ENCODE data around the gene L2HGDH.

The L2HGDH gene

DNA sequence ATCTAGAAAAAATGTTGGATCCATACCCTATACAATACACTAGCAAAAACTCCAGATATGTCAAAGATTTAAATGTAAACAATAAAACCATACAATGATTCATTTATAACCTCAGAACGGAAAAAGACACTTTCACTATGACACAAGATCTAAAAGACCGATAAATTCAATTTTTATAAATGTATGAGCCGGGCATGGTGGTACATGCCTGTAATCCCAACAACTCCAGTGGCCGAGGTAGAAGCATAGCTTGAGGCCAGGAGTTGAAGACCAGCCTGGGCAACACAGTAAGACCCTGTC, 78.1 kb downstream of the L2HGDH start:
- H3K9me3 ChIP-seq, result no peaks in the 10 kb centered on the region
- H3K27me3 ChIP-seq, result no peaks in the 10 kb centered on the region
- no peak overlapping the region for H3K4me3 ChIP-seq (ENCODE audit: low read depth, low read length)
- DNase-seq, result no peak
- no peaks in the 10 kb centered on the region for H3K36me3 ChIP-seq
- TF ChIP-seq, protein P1, sequence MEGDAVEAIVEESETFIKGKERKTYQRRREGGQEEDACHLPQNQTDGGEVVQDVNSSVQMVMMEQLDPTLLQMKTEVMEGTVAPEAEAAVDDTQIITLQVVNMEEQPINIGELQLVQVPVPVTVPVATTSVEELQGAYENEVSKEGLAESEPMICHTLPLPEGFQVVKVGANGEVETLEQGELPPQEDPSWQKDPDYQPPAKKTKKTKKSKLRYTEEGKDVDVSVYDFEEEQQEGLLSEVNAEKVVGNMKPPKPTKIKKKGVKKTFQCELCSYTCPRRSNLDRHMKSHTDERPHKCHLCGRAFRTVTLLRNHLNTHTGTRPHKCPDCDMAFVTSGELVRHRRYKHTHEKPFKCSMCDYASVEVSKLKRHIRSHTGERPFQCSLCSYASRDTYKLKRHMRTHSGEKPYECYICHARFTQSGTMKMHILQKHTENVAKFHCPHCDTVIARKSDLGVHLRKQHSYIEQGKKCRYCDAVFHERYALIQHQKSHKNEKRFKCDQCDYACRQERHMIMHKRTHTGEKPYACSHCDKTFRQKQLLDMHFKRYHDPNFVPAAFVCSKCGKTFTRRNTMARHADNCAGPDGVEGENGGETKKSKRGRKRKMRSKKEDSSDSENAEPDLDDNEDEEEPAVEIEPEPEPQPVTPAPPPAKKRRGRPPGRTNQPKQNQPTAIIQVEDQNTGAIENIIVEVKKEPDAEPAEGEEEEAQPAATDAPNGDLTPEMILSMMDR (IDR thresholded peaks at IDR 0.05; ENCODE audit: low read depth, low read length), result no peak
- H3K4me1 ChIP-seq, result no peaks in the 10 kb centered on the region

DNA sequence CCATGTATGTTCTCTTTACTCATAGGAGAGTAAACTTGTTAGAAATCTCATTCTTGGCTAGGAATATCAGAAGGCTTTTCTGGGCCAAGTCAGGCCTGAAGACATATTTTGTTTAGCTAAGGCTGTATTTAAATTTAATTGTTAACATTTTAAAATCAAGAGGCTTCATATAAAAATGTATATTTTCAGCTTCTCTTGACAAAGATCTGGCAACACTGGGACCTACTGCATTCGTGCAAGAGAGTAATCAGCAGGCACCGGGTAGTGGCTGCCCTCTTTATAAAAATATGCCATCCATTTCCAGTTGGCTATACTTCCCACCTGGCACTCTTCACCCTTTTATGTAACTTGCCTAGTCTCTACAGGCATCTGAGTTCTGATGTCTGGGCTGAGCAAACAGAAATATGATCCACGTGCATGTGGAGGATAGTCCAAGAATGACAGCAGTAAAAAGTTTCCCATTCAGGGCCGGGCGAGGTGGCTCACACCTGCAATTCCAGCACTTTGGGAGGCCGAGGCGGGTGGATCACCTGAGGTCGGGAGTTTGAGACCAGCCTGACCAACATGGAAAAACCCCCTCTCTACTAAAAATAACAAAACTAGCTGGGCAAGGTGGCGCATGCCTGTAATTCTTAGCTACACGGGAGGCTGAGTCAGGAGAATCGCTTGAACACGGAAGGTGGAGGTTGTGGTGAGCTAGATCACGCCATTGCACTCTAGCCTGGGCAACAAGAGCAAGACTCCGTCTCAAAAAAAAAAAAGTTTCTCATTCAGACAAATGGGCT, 78.7 kb downstream of the L2HGDH start:
- no peaks in the 10 kb centered on the region for H3K9me3 ChIP-seq
- H3K27me3 ChIP-seq, result no peaks in the 10 kb centered on the region
- no peak for DNase-seq
- no peaks in the 10 kb centered on the region for H3K4me1 ChIP-seq
- no peak overlapping the region for H3K4me3 ChIP-seq (ENCODE audit: low read depth, low read length)
- no peaks in the 10 kb centered on the region for H3K36me3 ChIP-seq
- TF ChIP-seq, protein P1 (IDR thresholded peaks at IDR 0.05; ENCODE audit: low read depth, low read length), result no peak

DNA sequence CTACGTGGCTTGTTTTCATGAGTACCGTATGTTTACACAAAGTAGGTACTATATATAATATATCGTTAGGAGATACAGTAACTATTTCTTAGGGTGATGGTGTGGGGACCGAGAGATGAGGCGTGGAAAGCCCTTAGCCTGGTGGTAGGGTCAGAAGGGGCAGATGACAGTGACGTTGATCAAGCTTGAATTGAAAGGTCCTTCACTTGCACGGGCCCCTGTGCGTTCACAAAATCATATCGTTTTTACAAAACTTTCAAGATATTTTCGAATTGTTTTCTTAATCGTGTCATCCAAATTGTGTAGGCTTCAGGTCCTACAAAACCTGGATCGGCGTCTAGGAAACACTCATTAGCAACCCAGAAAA, 79.8 kb downstream of the L2HGDH start:
- Histone ChIP-seq H3K9me3 (no peaks in the 10 kb centered on the region), H3K27me3 (no peaks in the 10 kb centered on the region), H3K4me3 (ENCODE audit: low read depth, low read length) (peak overlapping the region; percentile 96), H3K4me1 (no peaks in the 10 kb centered on the region), H3K36me3 (no peaks in the 10 kb centered on the region)
- TF ChIP-seq, protein P1 (IDR thresholded peaks at IDR 0.05; ENCODE audit: low read depth, low read length), result no peak
- DNase-seq, result no peak

DNA sequence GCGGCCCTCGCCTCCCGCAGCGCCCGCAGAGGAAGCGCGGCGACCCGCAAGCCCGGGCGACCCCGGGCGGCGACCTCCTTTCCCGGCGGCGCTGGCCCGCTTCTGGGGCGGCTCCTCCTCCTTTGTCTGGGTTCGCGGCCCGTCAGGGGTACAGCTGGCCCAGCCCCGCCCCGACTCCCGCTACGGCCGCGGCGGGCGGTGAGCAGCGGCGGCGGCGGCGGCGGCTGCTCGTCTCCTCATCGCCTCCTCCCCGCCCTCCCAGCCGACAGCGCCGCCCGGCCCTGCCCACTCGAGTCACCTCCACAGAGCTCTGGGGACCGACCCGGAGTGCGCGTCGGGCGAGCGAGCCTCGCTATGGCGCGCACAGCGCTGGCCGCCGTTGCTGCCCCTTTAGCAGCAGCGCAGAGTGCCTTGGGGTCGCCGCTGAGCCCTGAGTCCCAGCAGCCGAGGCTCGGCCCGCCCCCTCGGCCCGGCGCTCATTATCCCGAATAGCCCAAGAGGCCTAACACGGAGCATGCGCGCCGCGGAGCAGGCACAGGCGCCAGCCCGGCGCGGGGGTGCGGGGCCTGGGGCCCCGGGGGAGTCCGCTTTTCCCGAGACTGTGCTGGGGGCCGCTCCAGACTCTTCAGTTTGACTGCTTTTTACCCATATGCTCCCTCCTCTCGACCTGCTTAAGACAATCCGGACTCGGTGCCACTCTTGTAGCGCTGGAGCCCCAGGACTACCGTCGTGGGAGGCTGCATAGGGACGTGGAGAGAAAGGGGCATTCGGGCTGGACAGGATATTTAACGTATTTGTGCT, 80.4 kb downstream of the L2HGDH start, which contains the start of gene SOS2:
Gene SOS2 (minus strand): TSS at position 104 of the 801 bp plus-strand sequence. CDS start 295 bp downstream, outside the sequence.
- Histone ChIP-seq H3K4me3 (ENCODE audit: low read depth, low read length) (peak within 1 kb of the TSS; percentile 96), H3K27me3 (no peaks in the 10 kb centered on the region), H3K36me3 (no peaks in the 10 kb centered on the region), H3K4me1 (0 out of 2 replicates have a peak, but pooled peaks cover under 1% of the 10 kb centered on the region), H3K9me3 (no peaks in the 10 kb centered on the region)
- peak; percentile 94 for DNase-seq
- TF ChIP-seq, protein P1 (IDR thresholded peaks at IDR 0.05; ENCODE audit: low read depth, low read length), result no peak

DNA sequence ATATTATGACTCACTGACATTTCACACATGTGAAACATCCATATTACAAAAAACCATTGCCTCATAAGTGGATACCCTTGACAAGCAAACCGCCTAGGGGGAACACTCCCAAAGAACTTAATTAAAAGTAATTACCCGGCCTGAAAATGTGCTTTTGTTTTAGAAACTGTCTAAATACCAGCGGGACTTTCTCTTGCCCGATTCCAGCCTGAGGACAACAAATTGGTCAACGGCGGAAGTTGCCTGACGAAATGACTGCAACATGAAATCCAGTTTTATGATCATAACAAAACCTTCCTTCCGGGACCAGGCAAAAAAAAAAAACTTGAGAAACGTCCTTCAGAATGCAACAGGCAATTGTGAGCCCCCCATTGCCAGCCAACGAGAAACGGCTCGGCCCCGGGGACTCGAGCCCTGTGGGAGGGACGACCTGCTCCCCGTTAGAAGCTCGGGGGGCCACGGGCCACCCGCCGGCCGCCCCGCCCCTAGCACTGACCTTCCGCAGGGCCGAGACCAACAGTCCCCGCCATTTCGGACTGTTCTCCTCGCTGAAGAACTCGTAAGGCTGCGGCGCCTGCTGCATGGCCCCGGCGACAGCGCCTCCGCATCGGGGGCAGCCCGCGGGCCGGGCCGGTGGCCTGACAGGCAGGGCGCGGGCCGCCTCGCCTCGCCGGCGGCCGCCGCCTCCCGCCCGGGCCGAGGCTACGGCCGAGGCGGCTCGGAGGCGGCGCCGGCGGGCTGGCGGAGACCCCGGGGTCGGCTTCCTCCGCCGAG, 81.1 kb downstream of the L2HGDH start:
- TF ChIP-seq, protein P1 (IDR thresholded peaks at IDR 0.05; ENCODE audit: low read depth, low read length), result no peak
- DNase-seq, result peak; percentile 44
- Histone ChIP-seq H3K9me3 (no peaks in the 10 kb centered on the region), H3K27me3 (no peaks in the 10 kb centered on the region), H3K4me3 (ENCODE audit: low read depth, low read length) (peak overlapping the region; percentile 96), H3K36me3 (no peaks in the 10 kb centered on the region), H3K4me1 (0 out of 2 replicates have a peak, but pooled peaks cover 4% of the 10 kb centered on the region)
